Esophagus squamous epithelium (tissue), 4 donors: Measurements from ENCODE around the gene TRIM54.

Experiments
- POLR2A ChIP-seq, 4 donors: fragments of 450-650 bp; IDR thresholded peaks; one replicate each; pipeline ENCODE4 v1.6.1; 2017; ENCODE audit warnings: antibody characterized with exemption in 4 of 4, mild to moderate bottlenecking in 4 of 4, moderate library complexity in 3 of 4
- TF ChIP-seq, protein P1 (sequence below), 6 experiments: fragments of 450-650 bp in 4 of 6; fragments of 200-600 bp in 2 of 6; sonication (generic) in 2 of 6; IDR thresholded peaks; one replicate each; pipeline ENCODE4 v1.5.1; 2016 to 2019; ENCODE audit warnings: antibody characterized with exemption in 6 of 6, mild to moderate bottlenecking in 4 of 6, moderate library complexity in 4 of 6

DNA sequence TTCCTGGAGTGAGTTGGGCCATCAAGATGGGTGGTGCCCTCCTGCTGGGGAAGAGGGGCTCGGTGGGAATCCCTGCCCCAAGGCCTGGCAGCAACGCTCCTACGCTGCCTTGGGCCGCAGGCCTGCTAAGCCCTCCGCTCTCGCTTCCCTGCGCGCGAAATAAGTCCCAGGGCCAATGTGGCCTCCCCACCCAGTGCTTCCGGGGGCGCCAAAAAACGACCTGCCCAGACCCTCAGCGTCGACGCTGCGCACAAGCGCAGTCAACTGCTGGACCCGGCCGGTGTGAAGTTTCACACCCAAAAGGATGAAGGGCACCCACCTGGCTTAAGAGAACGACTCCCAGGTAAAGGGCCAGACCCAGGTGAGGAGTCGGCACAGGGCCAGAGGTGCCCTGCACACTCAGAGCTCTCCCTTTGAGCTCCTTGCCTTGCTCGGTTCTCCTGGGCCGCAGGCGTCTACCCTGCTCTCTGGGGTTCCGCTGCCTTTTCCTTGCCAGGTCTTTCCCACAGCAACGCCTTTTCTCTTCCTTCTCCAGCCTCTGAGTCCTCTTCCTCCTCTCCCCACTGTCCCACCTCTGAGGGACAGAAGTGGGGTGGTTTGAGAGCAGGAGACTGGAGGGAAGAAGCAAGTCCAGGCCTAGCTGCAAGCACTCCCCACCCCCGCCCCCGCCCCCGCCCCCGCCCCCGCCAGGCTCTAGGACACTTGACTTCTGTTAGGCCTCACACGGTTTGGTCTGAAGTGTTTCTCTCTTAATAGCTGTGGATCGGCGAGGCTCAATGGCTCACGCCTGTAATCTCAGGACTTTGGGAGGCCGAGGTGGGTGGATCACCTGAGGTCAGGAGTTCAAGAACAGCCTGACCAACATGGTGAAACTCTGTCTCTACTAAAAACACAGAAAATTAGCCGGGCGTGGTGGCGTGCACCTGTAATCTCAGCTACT, 6.7 kb upstream of the TRIM54 start, which contains the start of gene DNAJC5G:
- TF ChIP-seq, protein P1, sequence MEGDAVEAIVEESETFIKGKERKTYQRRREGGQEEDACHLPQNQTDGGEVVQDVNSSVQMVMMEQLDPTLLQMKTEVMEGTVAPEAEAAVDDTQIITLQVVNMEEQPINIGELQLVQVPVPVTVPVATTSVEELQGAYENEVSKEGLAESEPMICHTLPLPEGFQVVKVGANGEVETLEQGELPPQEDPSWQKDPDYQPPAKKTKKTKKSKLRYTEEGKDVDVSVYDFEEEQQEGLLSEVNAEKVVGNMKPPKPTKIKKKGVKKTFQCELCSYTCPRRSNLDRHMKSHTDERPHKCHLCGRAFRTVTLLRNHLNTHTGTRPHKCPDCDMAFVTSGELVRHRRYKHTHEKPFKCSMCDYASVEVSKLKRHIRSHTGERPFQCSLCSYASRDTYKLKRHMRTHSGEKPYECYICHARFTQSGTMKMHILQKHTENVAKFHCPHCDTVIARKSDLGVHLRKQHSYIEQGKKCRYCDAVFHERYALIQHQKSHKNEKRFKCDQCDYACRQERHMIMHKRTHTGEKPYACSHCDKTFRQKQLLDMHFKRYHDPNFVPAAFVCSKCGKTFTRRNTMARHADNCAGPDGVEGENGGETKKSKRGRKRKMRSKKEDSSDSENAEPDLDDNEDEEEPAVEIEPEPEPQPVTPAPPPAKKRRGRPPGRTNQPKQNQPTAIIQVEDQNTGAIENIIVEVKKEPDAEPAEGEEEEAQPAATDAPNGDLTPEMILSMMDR (IDR thresholded peaks at IDR 0.05): no peak
- no peak for TF ChIP-seq POLR2A (IDR thresholded peaks at IDR 0.05)
